ENCODE data around the gene CDNF. TPM values are rescaled to one million over a fixed set of nuclear protein-coding genes. Genes with fewer than 3 reads are reported as not detected.

CDNF gene
- total RNA-seq, 1 donor from 2014 or later, result 0.61 TPM

GRCh38 chr10:14860791-14861190 is 23.0 kb upstream of the CDNF start:
- no peaks in the 10 kb centered on the region for H3K4me1 ChIP-seq
- intact Hi-C loops (cut with DNase I), result no loop called here
- no peak for TF ChIP-seq CTCF (IDR thresholded peaks at IDR 0.05)
- H3K36me3 ChIP-seq, result peaks cover 23% of the 10 kb centered on the region
- H3K27me3 ChIP-seq, result no peaks in the 10 kb centered on the region
- DNase-seq (no peak), ATAC-seq (no peak)
- no peak overlapping the region for H3K27ac ChIP-seq
- H3K4me3 ChIP-seq, result no peak overlapping the region
- no peaks in the 10 kb centered on the region for H3K9me3 ChIP-seq

GRCh38 chr10:14859775-14860174 is 21.9 kb upstream of the CDNF start:
- H3K27me3 ChIP-seq, result no peaks in the 10 kb centered on the region

GRCh38 chr10:14859043-14859442 is 21.2 kb upstream of the CDNF start:
- DNase-seq (no peak), ATAC-seq (no peak)
- Histone ChIP-seq H3K9me3 (no peaks in the 10 kb centered on the region), H3K4me3 (no peak overlapping the region), H3K36me3 (peaks cover 33% of the 10 kb centered on the region), H3K27ac (no peak overlapping the region), H3K27me3 (no peaks in the 10 kb centered on the region), H3K4me1 (no peaks in the 10 kb centered on the region)
- TF ChIP-seq CTCF (IDR thresholded peaks at IDR 0.05), result no peak
- intact Hi-C loops (cut with DNase I), result no loop called here

More at GRCh38 chr10:14859775-14860174, 21.9 kb upstream of the CDNF start:
- no peak overlapping the region for H3K27ac ChIP-seq
- no peak for DNase-seq
- ATAC-seq, result no peak
- H3K4me1 ChIP-seq, result no peaks in the 10 kb centered on the region
- intact Hi-C loops (cut with DNase I), result no loop called here
- peaks cover 28% of the 10 kb centered on the region for H3K36me3 ChIP-seq
- no peak for TF ChIP-seq CTCF (IDR thresholded peaks at IDR 0.05)
- no peak overlapping the region for H3K4me3 ChIP-seq
- no peaks in the 10 kb centered on the region for H3K9me3 ChIP-seq

- H3K4me3 ChIP-seq, result no peak overlapping the region
- peaks cover 34% of the 10 kb centered on the region for H3K36me3 ChIP-seq
- DNase-seq (no peak), ATAC-seq (no peak)
- H3K27ac ChIP-seq, result no peak overlapping the region
- H3K9me3 ChIP-seq, result no peaks in the 10 kb centered on the region
- TF ChIP-seq CTCF (IDR thresholded peaks at IDR 0.05), result no peak
- no peaks in the 10 kb centered on the region for H3K4me1 ChIP-seq
- H3K27me3 ChIP-seq, result no peaks in the 10 kb centered on the region
- intact Hi-C loops (cut with DNase I), result no loop called here
These were observed 20.6 kb upstream of the CDNF start for GRCh38 chr10:14858338-14858960.

GRCh38 chr10:14855453-14855852 is 17.6 kb upstream of the CDNF start:
- Histone ChIP-seq H3K9me3 (no peaks in the 10 kb centered on the region), H3K36me3 (peaks cover 56% of the 10 kb centered on the region), H3K4me1 (no peaks in the 10 kb centered on the region), H3K27ac (no peak overlapping the region), H3K27me3 (no peaks in the 10 kb centered on the region), H3K4me3 (no peak overlapping the region)
- intact Hi-C loops (cut with DNase I), result no loop called here
- ATAC-seq, result no peak
- no peak for DNase-seq
- TF ChIP-seq CTCF (IDR thresholded peaks at IDR 0.05), result no peak

- Histone ChIP-seq H3K27me3 (no peaks in the 10 kb centered on the region), H3K4me1 (no peaks in the 10 kb centered on the region), H3K4me3 (no peak overlapping the region), H3K36me3 (peaks cover 62% of the 10 kb centered on the region), H3K9me3 (no peaks in the 10 kb centered on the region), H3K27ac (no peak overlapping the region)
- intact Hi-C loops (cut with DNase I), result no loop called here
- TF ChIP-seq CTCF (IDR thresholded peaks at IDR 0.05), result no peak
- no peak for ATAC-seq
- DNase-seq, result no peak
These were observed 14.4 kb upstream of the CDNF start for GRCh38 chr10:14852236-14852635.
